Brain pericyte (primary cell): ENCODE results near the gene XIAP.
"Not testable (repeated sequence)": the region's sequence is repeated elsewhere in the genome, so short reads cannot be mapped to it uniquely, and the experiment has no call there.

Experiments used
- DNase-seq: peaks from one replicate; pipeline ENCODE4 v3.0.0-alpha.2; 2012; ENCODE audit warnings: low read depth, low spot score

The XIAP gene

DNA sequence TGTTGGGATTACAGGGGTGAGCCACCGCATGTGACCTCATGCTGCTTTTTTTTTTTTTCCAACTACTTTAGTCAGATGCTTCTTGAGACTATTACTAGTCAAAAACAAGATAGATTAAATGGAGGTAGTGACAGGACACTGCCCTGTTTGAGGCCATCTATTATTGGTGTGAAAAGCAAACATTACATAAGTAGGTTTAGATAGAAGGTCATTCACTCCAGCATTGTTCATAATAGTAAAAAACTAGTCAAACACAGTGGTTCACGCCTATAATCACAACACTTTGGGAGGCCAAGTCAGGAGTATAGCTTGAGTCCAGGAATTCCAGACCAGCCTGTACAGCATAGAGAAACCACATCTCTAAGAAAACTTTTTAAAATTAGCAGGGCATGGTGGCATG, 16.3 kb downstream of the XIAP start:
- DNase-seq, result no peak

DNA sequence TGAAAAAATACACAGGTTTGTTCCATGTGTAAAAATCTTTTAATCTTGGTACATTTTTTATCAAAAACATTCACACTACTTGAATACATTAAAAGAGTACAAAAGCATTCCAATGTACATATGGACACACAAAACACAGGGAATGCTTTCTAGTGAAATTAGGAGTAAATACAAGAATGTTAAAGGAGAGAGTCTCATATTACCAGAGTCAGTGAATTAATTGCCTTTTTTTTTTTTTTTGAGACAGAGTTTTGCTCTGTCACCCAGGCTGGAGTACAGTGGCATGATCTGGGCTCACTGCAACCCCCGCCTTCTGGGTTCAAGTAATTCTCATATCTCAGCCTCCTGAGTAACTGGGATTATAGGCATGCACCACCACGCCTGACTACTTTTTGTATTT, 17.0 kb downstream of the XIAP start:
- no peak for DNase-seq

DNA sequence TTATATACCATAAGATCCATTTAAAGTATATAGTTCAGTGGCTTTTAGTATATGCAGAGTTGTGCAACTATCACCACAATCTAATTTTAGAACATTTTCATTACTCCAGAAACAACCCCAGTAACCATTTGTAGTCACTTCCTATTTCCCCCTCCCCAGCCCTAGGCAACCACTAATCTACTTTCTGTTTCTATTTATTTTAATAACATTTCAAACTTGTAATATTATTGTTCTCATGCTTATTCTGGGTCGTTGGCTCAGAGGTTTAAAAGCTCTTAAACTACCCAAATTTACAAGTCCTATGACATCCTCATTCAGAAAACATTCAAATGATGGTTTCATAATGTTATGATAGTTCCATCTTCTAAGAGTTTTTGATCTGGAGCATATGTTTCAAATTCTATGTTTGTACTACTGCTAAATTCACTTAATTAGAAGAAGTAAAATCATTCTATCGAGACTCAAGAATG, 18.4 kb downstream of the XIAP start:
- DNase-seq, result no peak

DNA sequence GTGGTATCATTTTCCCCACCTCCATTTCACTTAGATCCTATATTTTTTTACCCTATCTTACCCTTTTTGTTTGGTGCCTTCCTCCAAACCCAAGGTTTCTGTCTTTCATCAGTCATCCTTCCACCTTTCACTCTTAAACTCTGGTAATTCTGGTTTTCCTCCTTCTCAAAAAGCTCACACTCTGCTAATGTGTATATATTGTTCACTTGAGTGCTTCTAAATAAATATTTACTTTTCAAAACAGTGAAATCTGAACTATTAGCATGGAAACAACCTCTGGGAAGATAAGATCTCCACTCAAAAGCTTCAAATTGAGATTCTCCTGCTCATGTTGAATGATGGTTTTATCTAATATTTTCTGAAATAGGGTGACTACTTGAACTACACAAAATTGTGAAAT, 21.5 kb downstream of the XIAP start:
- no peak for DNase-seq

DNA sequence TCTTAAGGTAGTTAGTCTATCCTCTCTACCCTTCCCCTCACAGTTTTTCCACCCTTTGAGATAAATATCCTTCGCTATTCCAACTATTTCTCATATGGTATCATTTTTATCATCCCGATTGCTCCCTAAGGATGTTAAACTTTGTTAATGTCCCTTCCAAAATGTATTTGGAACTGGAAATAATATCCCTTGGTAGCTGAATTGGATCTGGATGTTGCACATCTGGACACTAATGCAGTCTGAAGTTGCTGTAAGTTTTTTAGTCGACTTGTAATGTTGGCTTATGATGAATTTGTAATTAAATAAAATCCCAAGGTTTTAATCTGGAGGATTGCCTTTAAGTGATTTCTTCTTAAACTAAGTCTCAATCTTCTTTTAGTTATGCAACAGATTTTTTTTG, 22.5 kb downstream of the XIAP start:
- DNase-seq, result no peak

DNA sequence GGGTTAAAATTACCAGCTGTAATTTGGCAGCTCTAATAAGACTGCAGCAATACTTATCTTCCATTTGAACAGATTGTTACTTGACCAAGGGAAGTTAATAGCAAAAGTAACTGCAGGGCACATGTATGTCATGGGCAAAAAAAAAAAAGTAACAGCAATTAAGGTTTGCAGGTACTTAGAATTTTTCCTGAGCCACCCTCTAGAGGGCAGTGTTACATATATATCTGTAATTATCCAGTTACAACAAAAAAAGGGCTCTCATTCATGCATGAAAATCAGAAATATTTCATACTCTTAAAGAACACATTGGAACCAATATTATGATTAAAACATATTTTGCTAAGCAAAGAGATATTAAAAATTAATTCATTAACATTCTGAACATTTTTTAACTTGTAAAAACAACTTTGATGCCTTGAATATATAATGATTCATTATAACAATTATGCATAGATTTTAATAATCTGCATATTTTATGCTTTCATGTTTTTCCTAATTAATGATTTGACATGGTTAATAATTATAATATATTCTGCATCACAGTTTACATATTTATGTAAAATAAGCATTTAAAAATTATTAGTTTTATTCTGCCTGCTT, 25.1 kb downstream of the XIAP start:
- no peak for DNase-seq

DNA sequence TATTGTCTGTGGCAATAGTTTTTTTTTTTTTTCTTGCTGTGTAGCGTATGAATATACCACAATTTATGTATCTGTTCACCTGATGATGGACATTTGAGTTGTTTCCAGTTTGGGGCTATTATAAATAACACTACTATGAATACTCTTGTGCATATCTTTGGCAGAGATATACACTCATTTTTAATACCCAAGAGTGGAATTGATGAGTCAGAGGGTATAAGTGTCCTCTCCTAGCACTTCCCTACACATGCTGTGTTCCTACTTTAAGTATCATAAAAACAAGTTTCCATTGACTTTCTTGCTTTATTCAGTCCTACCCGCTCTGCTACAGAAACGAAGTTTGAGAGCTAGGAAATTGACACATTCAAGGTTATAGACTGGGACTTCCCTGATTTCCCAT, 39.8 kb downstream of the XIAP start:
- DNase-seq, result no peak

DNA sequence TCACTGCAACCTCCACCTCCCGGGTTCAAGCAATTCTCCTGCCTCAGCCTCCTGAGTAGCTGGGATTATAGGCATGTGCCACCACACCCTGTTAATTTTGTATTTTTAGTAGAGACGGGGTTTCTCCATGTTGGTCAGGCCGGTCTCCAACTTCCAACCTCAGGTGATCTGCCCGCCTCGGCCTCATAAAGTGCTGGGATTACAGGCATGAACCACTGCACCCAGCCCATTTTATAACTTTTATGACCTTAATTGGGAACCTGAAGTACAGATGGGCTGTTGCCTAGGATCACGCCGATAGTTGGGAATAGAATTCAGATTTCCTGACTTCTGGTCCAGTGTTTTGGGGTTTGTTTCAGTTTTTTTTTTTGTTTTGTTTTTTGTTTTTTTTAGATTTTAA, 43.4 kb downstream of the XIAP start:
- not testable (repeated sequence) for DNase-seq

DNA sequence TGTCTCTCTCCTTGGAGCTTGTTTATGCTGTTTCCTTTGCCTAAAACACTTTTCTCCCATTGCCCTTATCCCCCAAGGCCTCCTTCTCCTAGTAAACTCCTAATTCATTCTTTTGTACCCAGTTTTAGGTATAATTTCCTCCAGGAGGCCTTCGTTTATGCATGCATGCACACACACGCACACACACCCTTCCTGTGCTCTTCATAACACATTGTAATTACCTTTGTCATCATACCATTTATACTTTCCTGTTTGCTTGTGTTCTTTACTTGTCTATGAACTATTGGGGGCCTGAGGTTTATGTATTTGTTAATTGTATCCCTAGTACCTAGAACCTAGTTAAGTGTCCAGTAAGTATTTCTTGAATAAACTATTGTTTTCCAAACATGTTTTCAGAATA, 45.5 kb downstream of the XIAP start:
- no peak for DNase-seq

DNA sequence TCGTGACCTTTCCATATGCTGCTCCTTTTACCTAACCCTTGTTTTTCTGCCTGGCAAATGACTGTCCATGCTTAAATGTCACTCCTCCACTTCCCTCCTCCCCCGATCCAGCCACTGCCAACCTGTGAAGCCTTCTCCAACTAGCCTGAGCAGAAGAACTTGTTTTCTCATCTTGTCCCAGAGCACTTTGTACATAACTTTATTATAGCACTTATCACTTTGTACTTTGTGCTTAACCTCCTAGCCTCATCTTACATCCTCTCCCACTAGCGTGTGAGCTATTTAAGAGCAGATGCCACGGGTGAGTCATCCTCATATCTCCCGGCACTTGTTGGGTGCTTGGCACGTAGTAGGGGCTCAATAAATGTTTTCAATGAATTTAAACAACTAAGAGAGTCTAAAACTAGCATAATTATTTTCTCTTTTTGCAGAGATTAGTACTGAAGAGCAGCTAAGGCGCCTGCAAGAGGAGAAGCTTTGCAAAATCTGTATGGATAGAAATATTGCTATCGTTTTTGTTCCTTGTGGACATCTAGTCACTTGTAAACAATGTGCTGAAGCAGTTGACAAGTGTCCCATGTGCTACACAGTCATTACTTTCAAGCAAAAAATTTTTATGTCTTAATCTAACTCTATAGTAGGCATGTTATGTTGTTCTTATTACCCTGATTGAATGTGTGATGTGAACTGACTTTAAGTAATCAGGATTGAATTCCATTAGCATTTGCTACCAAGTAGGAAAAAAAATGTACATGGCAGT, 46.9 kb downstream of the XIAP start:
- DNase-seq, result no peak

DNA sequence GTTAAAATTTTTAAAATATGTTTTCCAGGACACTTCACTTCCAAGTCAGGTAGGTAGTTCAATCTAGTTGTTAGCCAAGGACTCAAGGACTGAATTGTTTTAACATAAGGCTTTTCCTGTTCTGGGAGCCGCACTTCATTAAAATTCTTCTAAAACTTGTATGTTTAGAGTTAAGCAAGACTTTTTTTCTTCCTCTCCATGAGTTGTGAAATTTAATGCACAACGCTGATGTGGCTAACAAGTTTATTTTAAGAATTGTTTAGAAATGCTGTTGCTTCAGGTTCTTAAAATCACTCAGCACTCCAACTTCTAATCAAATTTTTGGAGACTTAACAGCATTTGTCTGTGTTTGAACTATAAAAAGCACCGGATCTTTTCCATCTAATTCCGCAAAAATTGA, 49.7 kb downstream of the XIAP start:
- DNase-seq, result no peak

DNA sequence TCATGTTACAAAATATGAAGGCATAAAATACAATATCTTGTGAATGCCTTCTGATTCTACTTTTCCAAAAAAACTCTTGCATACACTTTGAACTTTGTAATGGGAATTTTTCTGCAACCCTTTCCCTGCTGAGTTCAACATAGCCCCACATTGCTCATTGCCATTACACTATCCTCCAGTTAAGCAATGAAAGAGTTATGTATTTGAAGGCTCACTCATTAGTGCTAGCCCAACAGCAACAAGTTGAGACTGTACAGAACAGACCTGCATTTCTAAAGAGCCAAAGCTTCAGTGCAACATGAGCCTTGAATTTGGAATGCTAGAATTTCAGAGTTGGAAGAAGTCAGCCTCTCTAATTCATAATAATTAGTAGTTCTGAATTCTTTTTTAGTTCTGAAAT, 57.2 kb downstream of the XIAP start:
- no peak for DNase-seq

DNA sequence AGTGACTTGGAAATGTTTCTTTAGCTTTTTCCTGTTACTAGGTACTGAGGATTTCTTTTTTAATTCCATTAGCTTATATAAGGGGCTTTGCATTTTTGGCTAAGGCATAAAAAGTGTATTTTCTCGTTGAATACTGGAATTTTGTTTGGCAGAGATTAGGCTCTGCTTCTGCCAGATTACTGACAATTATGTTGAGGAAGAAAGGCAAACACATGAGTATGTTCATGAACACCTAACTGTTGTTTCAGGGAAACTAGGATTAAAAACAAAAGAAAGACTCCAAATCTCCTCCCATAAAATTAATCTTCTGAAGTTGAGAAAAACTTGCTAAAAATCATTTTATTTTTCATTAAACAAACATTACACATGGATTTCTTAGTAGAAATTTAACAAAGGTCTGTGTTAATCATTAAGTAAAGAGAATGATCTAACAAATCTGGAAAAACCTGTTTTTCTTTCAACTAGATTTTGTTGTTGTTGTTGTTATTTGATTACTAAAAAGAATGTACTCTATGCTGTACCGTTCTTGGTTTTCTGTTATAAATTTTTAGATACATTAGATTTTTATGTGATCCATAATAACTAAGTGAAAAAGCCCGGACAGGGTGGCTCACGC, 58.4 kb downstream of the XIAP start:
- no peak for DNase-seq

DNA sequence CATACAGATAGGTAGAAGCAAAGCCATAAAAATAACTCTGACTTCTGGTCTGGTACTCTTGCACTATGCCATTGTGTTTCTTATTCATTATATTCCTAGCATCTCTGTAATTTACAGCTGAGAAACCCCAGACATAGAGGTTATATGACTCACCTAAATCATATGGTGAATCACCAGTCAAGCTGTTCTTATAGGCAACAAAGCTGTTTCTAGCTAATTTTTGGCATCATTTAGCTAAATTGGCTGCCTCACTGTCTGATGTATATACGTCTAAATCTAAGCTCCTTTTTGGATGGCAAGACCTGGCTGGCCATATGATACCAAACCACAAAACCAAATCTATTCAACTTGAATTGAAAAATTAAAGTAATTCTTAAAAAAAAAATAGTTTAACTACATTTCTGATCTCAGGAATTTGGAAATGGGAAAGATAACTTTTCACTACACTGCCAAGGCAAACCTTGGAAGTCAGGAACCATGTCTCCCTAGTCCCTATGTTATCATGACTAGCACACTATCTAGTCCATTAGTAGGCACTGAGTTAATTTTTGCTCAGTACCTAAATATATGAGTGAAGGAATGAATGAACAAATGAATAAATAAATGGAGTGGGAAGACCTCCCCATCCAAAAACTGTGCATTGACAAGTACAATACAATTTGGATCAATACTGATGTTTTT, 60.4 kb downstream of the XIAP start:
- no peak for DNase-seq

DNA sequence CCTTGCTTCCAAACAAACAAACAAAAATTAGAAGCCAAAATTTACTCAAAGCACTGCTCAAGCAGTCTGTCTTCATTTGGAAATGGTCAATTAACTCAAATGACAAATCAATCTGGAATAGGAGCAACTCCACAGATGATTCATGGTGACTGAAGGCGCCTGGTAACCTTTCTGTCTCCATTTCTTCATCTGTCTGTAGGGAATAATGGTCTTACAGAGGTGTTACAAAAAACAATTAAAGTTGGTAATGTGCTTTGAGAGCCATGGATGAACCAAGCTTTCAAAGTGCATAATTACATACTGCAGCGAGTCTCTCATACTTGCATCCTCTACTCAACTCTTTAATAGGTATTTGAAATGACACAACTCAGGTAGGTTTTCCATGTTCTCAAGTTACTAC, 63.4 kb downstream of the XIAP start:
- no peak for DNase-seq

DNA sequence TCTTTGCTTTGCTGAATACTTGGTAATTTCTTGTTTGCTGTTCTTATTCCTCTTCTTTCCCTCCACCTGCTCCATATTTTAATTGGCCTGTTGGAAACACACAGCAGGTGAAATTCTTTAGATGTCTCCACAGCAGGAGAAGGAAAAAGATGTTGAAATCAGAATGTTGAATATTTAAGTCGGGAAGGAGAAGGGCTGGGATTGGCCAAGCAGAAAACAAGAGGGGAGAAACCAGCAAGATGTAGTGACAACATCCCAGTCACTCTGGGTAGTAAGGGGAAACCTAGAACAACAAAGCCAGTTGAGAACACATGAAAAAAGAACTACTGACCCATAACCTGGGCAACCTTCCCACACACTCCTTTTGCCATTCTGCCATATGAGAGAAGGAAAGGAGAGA, 64.3 kb downstream of the XIAP start:
- no peak for DNase-seq

DNA sequence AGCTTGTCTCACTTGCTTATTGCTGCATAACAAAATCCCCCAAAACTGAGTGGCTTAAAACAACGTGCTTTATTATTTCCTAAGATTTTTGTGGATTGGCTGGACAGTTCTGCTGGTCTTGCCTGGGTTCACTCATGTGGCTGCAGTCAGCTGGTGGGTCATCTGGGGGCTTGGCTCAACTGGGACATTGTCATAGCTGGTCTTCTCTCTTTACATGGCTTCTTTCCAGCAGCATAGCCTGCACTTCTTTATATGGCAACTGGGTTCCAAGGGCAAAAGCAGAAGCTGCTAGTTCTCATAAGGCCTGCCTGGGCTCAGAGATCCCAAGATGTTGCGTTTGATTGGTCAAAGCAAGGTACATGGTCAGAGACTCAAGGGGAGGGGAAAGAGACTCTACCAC, 68.0 kb downstream of the XIAP start:
- DNase-seq, result no peak

DNA sequence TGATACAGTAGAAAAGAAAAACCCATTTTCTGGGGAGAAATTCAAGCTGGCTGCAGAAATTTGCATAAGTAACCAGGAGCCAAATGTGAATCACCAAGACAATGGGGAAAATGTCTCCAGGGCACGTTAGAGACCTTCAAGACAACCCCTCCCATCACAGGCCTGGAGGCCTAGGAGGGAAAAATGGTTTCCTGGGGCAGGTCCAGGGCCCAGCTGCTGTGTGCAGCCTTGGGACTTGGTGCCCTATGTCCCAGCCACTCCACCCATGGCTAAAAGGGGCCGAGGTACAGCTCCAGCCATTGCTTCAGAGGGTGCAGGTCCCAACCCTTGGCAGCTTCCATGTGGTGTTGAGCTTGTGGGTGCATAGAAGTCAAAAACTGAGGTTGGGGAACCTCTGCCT, 72.2 kb downstream of the XIAP start:
- DNase-seq, result not testable (repeated sequence)

DNA sequence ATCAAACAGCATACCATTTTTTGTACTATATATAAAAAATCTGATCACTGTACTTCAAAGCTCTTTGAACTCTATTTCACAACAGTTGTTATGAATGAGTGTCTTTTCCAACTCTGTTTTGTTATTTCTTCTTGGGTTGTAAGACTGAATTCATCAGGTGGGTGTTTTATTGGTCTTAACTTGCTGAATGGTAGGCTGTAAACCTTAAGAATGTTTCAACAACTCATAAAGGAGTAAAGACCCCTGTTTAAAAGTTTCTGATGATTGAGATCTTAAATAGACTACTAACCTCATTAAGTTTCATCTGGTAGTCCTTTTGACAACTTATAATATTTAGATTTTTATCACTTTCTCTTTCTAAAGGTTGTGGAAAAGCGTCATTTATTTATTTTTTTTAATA, 83.2 kb downstream of the XIAP start:
- no peak for DNase-seq

DNA sequence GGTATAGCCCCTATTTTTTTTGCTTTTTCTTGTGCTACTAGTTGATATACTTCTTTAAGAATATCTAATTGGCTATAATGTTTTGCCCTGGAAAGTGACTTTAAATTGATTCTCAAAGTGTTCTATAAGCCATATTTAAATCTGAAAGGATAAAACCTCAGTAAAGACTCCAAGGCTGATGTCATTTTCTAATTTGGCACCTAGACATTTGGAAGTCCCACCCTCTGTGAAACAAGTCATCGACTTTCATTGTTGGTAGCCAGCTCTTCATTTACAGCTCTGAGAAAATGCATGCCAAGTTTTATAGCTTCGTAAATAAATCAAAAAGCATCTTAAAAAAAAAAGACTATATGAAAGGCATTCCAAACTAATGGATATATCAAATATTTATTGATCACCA, 83.6 kb downstream of the XIAP start:
- no peak for DNase-seq

DNA sequence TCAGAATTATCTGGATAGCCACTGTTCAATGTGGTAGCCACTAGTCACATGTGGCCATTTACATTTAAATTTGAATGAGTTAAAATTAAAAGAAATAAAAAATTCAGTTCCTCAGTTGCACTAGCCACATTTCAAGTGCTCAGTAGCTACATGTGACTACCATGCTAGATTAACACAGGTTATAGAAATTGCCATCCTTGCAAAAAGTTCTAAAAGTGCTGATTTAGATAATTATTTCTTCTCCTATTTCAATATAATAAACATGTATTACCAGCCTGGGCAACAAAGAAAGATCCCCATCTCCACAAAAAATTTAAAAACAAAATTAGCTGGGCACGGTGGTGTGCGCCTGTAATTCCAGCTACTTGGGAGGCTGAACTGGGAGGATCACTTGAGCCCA, 90.0 kb downstream of the XIAP start:
- no peak for DNase-seq

DNA sequence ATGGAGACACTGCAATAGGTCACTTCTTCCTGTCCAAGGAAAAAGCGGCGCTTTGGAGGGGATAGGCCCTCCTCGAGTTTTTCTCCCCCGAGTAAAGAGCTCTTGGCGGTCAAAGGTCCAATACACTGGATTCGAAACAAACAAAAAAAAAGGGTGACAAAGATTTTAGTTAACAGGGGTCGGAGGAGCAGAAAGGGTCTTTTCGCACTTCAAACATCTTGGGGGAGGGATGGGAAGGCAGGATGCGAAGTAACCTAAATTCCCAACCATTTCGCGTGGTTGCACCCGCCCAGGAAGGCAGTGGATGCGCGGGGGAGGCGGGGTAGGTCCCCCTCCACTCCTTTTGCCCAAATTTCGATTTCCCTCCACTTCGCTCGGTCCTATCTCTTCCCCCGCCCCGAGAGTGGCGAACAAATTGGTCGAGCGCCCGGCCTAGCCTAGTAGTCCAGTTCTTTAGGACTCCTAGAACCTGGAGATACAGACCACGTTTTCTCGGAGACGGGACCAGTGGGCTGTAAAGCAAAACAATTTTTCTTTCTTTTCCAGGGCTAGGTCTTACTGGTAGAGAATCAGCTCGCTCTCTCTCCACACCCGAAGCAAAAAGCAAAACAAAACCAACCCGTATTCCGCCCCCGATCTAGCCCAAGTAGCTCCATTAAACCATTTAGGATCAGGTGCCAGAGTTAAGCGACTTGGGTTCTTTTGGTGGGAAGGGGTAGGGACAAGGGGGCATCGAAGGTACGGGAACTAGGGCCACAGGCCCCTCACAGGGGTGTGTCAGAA, 99.6 kb downstream of the XIAP start:
- DNase-seq, result no peak
